K562 (cell line): ENCODE data around the gene MKRN1. TPM values are rescaled to one million over a fixed set of nuclear protein-coding genes. Genes with fewer than 3 reads are reported as not detected.
A peak's percentile ranks its signal among the peaks of the same experiment; 100 is the strongest.

Experiments used
- CHD2 ChIP-seq: IDR thresholded peaks from 2 replicates; pipeline ENCODE4 v1.6.1; 2011; ENCODE audit warnings: low read depth, low read length
- EGR1 ChIP-seq: fragments of 450-650 bp; conservative IDR thresholded peaks from 2 replicates; pipeline ENCODE4 v1.6.1; 2017; ENCODE audit warnings: mild to moderate bottlenecking
- FOSL1 ChIP-seq: fragments of 200-800 bp; sonication (Bioruptor generic); conservative IDR thresholded peaks from 2 replicates; pipeline ENCODE4 v1.6.1; 2016; ENCODE audit warnings: missing genetic modification characterization, missing compliant biosample characterization
- LEF1 ChIP-seq: fragments of 450-650 bp; IDR thresholded peaks from 2 replicates; pipeline ENCODE4 v1.6.1; 2016; ENCODE audit warnings: mild to moderate bottlenecking
- MCM2 ChIP-seq: fragments of 450-650 bp; IDR thresholded peaks from 2 replicates; pipeline ENCODE4 v1.6.1; 2017; ENCODE audit warnings: low read depth, mild to moderate bottlenecking
- TBL1XR1 ChIP-seq, 2 experiments: IDR thresholded peaks; 2 replicates each; pipeline ENCODE4 v1.6.1; 2012; ENCODE audit warnings: improper control_type of control experiment in 2 of 2, low read length in 2 of 2, mild to moderate bottlenecking in 1 of 2
- TFAM ChIP-seq: fragments of 250-450 bp; sonication (Bioruptor Pico); conservative IDR thresholded peaks from 2 replicates; pipeline ENCODE4 v1.5.0; 2021; ENCODE audit warnings: mild to moderate bottlenecking, moderate library complexity
- WHSC1 ChIP-seq: IDR thresholded peaks from one replicate; pipeline ENCODE4 v1.6.1; 2012; ENCODE audit warnings: low read length, control low read depth, inconsistent platforms
- ZNF24 ChIP-seq: fragments of 450-650 bp; IDR thresholded peaks from 2 replicates; pipeline ENCODE4 v1.6.1; 2016
- ZNF785 ChIP-seq: fragments of 250-450 bp; sonication (Bioruptor Pico); IDR thresholded peaks from 2 replicates; pipeline ENCODE4 v1.4.0; 2020; ENCODE audit warnings: mild to moderate bottlenecking
- polyA plus RNA-seq, 8 experiments: library from polyadenylated mRNA; depleted of rRNA in 4 of 8; stranded (reverse) in 5 of 8; unstranded in 3 of 8; fragments of >200 nt; fragmentation: Nextera tagmentation in 2 of 8; fragmentation: Illumina TruSeq in 1 of 8; extraction: Ambion mirVana in 2 of 8; extraction: Trizol in 1 of 8; gene quantifications; 2 replicates each; pipeline versions ENCODE4 v1.2.1 to v1.2.3, GENCODE V29; 2011 to 2014; ENCODE audit warnings: inconsistent platforms in 1 of 8, missing spikeins in 1 of 8
- total RNA-seq, 7 experiments: library from RNA; depleted of rRNA in 6 of 7; stranded (reverse); fragments of >200 nt in 6 of 7; fragmentation: Illumina TruSeq in 2 of 7; extraction: Trizol in 2 of 7; gene quantifications; 2 replicates each; pipeline versions ENCODE4 v1.2.1 to v1.2.3, GENCODE V29; 2011 to 2021; ENCODE audit warnings: low replicate concordance in 1 of 7
- TF ChIP-seq, protein P1 (sequence below): sonication (generic); formaldehyde crosslinking; IDR thresholded peaks from 2 replicates; pipeline ENCODE4 v1.8.0; 2022; ENCODE audit warnings: missing genetic modification reagents, mild to moderate bottlenecking, moderate library complexity, borderline replicate concordance
- TF ChIP-seq, protein P2 (sequence below): fragments of 450-650 bp; formaldehyde crosslinking; IDR thresholded peaks from 2 replicates; pipeline ENCODE4 v1.4.0; 2020; ENCODE audit warnings: mild to moderate bottlenecking, mixed read lengths
- TF ChIP-seq, protein P3 (sequence below): fragments of 150-350 bp; IDR thresholded peaks from 2 replicates; pipeline ENCODE4 v1.6.1; 2014; ENCODE audit warnings: low read depth, mild to moderate bottlenecking, low read length, borderline replicate concordance
- TF ChIP-seq, protein P4 (sequence below): fragments of 450-650 bp; formaldehyde crosslinking; IDR thresholded peaks from 2 replicates; pipeline ENCODE4 v1.4.0; 2022; ENCODE audit warnings: mild to moderate bottlenecking, moderate library complexity
- TF ChIP-seq, protein P5 (sequence below): IDR thresholded peaks from 3 replicates; pipeline ENCODE4 v1.6.1; 2011; ENCODE audit warnings: borderline replicate concordance, mild to moderate bottlenecking; ENCODE audit not compliant: insufficient read length, insufficient read depth
- TF ChIP-seq, protein P6 (sequence below): fragments of 250-450 bp; sonication (Bioruptor Pico); IDR thresholded peaks from 2 replicates; pipeline ENCODE4 v1.4.0; 2020; ENCODE audit warnings: mild to moderate bottlenecking, moderate library complexity

The MKRN1 gene
- total and polyA plus RNA-seq, 9 of the 15 experiments (the other 6 are each of a cell fraction or from before 2014, with no cell fraction given), result 30.5 to 90.3 (median 76.0) TPM

DNA sequence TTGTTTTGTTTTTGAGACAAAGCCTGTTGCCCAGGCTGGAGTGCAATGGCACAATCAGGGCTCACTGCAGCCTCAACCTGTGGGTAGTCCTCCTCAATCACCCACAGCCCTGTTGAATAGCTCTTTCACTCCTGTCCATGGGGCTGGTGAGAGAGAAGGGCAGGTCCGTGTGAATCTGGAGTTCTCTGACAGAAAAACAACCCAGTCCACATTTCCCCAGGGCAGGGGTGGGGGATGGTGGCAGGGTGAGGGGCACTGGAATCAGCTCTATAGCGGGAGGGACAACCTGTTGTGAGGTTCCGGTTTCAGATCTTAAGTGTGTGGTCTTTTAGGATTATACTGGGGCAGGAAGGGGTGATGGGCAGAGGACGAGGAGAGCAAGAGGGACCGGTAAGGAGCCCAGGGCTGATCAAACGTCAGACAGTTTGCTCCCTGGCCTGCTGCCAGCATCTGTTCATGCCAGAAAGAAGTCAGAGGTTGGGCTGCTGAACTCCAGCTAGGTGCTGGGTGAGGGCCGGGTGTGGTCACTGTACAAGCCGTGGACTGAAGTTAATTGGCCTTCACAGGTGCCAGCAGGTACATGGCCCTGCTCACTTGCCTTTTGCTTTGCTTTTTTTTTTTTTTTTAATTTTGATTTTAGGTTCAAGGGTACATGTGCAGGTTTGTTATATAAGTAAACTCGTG, 33.2 kb upstream of the MKRN1 start (continued):
- TF ChIP-seq, protein P1, sequence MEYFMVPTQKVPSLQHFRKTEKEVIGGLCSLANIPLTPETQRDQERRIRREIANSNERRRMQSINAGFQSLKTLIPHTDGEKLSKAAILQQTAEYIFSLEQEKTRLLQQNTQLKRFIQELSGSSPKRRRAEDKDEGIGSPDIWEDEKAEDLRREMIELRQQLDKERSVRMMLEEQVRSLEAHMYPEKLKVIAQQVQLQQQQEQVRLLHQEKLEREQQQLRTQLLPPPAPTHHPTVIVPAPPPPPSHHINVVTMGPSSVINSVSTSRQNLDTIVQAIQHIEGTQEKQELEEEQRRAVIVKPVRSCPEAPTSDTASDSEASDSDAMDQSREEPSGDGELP (CRISPR knock-in tag), result peak; percentile 45
- TF ChIP-seq LEF1, result 0 out of 2 replicates have a peak, but pooled peaks have one; percentile 17
- TF ChIP-seq TFAM, result no peak
- no peak for TF ChIP-seq FOSL1 (tag)
- TF ChIP-seq MCM2, result no peak
- TF ChIP-seq, protein P2, sequence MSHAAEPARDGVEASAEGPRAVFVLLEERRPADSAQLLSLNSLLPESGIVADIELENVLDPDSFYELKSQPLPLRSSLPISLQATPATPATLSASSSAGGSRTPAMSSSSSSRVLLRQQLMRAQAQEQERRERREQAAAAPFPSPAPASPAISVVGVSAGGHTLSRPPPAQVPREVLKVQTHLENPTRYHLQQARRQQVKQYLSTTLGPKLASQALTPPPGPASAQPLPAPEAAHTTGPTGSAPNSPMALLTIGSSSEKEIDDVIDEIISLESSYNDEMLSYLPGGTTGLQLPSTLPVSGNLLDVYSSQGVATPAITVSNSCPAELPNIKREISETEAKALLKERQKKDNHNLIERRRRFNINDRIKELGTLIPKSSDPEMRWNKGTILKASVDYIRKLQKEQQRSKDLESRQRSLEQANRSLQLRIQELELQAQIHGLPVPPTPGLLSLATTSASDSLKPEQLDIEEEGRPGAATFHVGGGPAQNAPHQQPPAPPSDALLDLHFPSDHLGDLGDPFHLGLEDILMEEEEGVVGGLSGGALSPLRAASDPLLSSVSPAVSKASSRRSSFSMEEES, result no peak
- TF ChIP-seq CHD2, result 0 out of 2 replicates have a peak, but pooled peaks have one; percentile 10
- TF ChIP-seq, protein P3, sequence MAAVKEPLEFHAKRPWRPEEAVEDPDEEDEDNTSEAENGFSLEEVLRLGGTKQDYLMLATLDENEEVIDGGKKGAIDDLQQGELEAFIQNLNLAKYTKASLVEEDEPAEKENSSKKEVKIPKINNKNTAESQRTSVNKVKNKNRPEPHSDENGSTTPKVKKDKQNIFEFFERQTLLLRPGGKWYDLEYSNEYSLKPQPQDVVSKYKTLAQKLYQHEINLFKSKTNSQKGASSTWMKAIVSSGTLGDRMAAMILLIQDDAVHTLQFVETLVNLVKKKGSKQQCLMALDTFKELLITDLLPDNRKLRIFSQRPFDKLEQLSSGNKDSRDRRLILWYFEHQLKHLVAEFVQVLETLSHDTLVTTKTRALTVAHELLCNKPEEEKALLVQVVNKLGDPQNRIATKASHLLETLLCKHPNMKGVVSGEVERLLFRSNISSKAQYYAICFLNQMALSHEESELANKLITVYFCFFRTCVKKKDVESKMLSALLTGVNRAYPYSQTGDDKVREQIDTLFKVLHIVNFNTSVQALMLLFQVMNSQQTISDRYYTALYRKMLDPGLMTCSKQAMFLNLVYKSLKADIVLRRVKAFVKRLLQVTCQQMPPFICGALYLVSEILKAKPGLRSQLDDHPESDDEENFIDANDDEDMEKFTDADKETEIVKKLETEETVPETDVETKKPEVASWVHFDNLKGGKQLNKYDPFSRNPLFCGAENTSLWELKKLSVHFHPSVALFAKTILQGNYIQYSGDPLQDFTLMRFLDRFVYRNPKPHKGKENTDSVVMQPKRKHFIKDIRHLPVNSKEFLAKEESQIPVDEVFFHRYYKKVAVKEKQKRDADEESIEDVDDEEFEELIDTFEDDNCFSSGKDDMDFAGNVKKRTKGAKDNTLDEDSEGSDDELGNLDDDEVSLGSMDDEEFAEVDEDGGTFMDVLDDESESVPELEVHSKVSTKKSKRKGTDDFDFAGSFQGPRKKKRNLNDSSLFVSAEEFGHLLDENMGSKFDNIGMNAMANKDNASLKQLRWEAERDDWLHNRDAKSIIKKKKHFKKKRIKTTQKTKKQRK, result no peak
- TF ChIP-seq, protein P4, sequence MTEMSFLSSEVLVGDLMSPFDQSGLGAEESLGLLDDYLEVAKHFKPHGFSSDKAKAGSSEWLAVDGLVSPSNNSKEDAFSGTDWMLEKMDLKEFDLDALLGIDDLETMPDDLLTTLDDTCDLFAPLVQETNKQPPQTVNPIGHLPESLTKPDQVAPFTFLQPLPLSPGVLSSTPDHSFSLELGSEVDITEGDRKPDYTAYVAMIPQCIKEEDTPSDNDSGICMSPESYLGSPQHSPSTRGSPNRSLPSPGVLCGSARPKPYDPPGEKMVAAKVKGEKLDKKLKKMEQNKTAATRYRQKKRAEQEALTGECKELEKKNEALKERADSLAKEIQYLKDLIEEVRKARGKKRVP (CRISPR knock-in tag), result no peak
- 0 out of 2 replicates have a peak, but pooled peaks have one; percentile 23 for TF ChIP-seq EGR1
- no peak for TF ChIP-seq WHSC1
- TF ChIP-seq, protein P5, sequence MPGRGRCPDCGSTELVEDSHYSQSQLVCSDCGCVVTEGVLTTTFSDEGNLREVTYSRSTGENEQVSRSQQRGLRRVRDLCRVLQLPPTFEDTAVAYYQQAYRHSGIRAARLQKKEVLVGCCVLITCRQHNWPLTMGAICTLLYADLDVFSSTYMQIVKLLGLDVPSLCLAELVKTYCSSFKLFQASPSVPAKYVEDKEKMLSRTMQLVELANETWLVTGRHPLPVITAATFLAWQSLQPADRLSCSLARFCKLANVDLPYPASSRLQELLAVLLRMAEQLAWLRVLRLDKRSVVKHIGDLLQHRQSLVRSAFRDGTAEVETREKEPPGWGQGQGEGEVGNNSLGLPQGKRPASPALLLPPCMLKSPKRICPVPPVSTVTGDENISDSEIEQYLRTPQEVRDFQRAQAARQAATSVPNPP, result no peak
- TF ChIP-seq TBL1XR1 (IDR thresholded peaks at IDR 0.05; ENCODE audit: low read length in 2 of 2), result no peak
- TF ChIP-seq, protein P6, sequence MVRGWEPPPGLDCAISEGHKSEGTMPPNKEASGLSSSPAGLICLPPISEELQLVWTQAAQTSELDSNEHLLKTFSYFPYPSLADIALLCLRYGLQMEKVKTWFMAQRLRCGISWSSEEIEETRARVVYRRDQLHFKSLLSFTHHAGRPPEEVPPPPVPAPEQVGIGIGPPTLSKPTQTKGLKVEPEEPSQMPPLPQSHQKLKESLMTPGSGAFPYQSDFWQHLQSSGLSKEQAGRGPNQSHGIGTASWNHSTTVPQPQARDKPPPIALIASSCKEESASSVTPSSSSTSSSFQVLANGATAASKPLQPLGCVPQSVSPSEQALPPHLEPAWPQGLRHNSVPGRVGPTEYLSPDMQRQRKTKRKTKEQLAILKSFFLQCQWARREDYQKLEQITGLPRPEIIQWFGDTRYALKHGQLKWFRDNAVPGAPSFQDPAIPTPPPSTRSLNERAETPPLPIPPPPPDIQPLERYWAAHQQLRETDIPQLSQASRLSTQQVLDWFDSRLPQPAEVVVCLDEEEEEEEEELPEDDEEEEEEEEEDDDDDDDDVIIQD, result no peak
- no peak for TF ChIP-seq ZNF785 (CRISPR knock-in tag)
- no peak for TF ChIP-seq ZNF24
